H1 (cell line): ENCODE results near the gene RHCG. TPM values are rescaled to one million over a fixed set of nuclear protein-coding genes. Genes with fewer than 3 reads are reported as not detected.

Experiments
- CTCF ChIA-PET: fragments of 300-600 bp; sonication (Branson Sonifier 250); formaldehyde crosslinking; loops from one replicate; lab custom pipeline; 2021; ENCODE audit not compliant: partially characterized antibody; lab: Charles Lee
- POLR2A ChIA-PET: fragments of 300-600 bp; sonication (Branson Sonifier 250); formaldehyde crosslinking; loops from one replicate; lab custom pipeline; 2021; ENCODE audit warnings: inconsistent platforms; ENCODE audit not compliant: partially characterized antibody; lab: Charles Lee
- DNase-seq, 2 experiments: peaks; one replicate each; pipeline versions ENCODE4 v3.0.0 to v3.0.0-alpha.2; 2010 to 2022; ENCODE audit warnings: low spot score in 2 of 2, low read depth in 1 of 2, mixed read lengths in 1 of 2
- FAIRE-seq: peaks from 2 replicates; lab custom pipeline; 2011; peaks lifted over from hg19 to GRCh38; lab: Jason Lieb, UNC
- H2AFZ ChIP-seq: 2 replicates; pipeline ENCODE4 v1.8.1; 2012; ENCODE audit warnings: low read length, inconsistent platforms
- H2AK5ac ChIP-seq: 2 replicates; pipeline ENCODE4 v1.6.1; 2013; ENCODE audit warnings: low read depth, low read length
- H2BK120ac ChIP-seq: replicated peaks from 2 replicates; pipeline ENCODE3; 2013; ENCODE audit warnings: low read depth, low read length, inconsistent platforms
- H2BK12ac ChIP-seq: 2 replicates; pipeline ENCODE4 v1.6.1; 2013; ENCODE audit warnings: low read depth, low read length
- H2BK15ac ChIP-seq: 2 replicates; pipeline ENCODE4 v1.6.1; 2013; ENCODE audit warnings: low read length
- H2BK20ac ChIP-seq: 2 replicates; pipeline ENCODE4 v1.6.1; 2013; ENCODE audit warnings: low read length
- H2BK5ac ChIP-seq: 2 replicates; pipeline ENCODE4 v1.6.1; 2013; ENCODE audit warnings: low read depth, low read length
- H3K14ac ChIP-seq: 2 replicates; pipeline ENCODE4 v1.6.1; 2013; ENCODE audit warnings: inconsistent platforms; ENCODE audit not compliant: insufficient read length
- H3K18ac ChIP-seq: 2 replicates; pipeline ENCODE4 v1.6.1; 2013; ENCODE audit warnings: low read length; ENCODE audit errors: extremely low read depth
- H3K23ac ChIP-seq: 2 replicates; pipeline ENCODE4 v1.6.1; 2013; ENCODE audit warnings: inconsistent platforms; ENCODE audit not compliant: insufficient read length
- H3K23me2 ChIP-seq: 2 replicates; pipeline ENCODE4 v1.6.1; 2013; ENCODE audit warnings: low read depth, low read length
- H3K27ac ChIP-seq: 2 replicates; pipeline ENCODE4 v1.6.1; 2011; ENCODE audit warnings: low read depth, low read length, inconsistent platforms
- H3K27me3 ChIP-seq, 4 experiments: replicated peaks in 1 of 4; 1 replicate in 1 of 4; 2 replicates in 3 of 4; pipeline versions ENCODE4 v1.6.1 to v1.8.1; 2011 to 2013; ENCODE audit warnings: low read length in 3 of 4, mild to moderate bottlenecking in 3 of 4, inconsistent platforms in 2 of 4, mixed read lengths in 2 of 4, moderate library complexity in 1 of 4; ENCODE audit not compliant: control insufficient read depth in 3 of 4, insufficient read depth in 3 of 4; ENCODE audit errors: extremely low read depth in 1 of 4
- H3K36me3 ChIP-seq, 4 experiments: 2 replicates each; pipeline versions ENCODE4 v1.6.1 to v1.8.1; 2011 to 2013; ENCODE audit warnings: mild to moderate bottlenecking in 4 of 4, low read length in 3 of 4, moderate library complexity in 2 of 4, control low read depth in 1 of 4, inconsistent platforms in 1 of 4; ENCODE audit not compliant: insufficient read depth in 4 of 4, control insufficient read depth in 2 of 4
- H3K4ac ChIP-seq: replicated peaks from 2 replicates; pipeline ENCODE3; 2013; ENCODE audit warnings: low read length, low read depth, mixed read lengths, inconsistent platforms; ENCODE audit not compliant: insufficient read length
- H3K4me1 ChIP-seq, 4 experiments: replicated peaks in 1 of 4; 1 replicate in 1 of 4; 2 replicates in 3 of 4; pipeline versions ENCODE4 v1.6.1 to v1.8.1; 2011 to 2013; ENCODE audit warnings: low read length in 3 of 4, inconsistent platforms in 2 of 4, mixed read lengths in 1 of 4; ENCODE audit not compliant: insufficient read depth in 4 of 4, control insufficient read depth in 3 of 4
- H3K4me2 ChIP-seq, 2 experiments: 2 replicates each; pipeline versions ENCODE4 v1.6.1 to v1.8.1; 2011 to 2013; ENCODE audit warnings: low read depth in 2 of 2, low read length in 2 of 2, control low read depth in 1 of 2, inconsistent platforms in 1 of 2, mild to moderate bottlenecking in 1 of 2; ENCODE audit not compliant: insufficient read depth in 1 of 2
- H3K4me3 ChIP-seq, 4 experiments: fragments of 200-600, 300-600 bp in 1 of 4; sonication (generic), shearing (Covaris generic), sonication (Bioruptor Twin) in 1 of 4; 2 replicates each; pipeline versions ENCODE4 v1.5.1 to v1.8.1; 2011 to 2016; ENCODE audit warnings: low read length in 4 of 4, low read depth in 3 of 4, control low read depth in 2 of 4, inconsistent platforms in 2 of 4, mild to moderate bottlenecking in 2 of 4, mixed read lengths in 1 of 4, moderate library complexity in 1 of 4; ENCODE audit not compliant: insufficient read depth in 2 of 4; ENCODE audit errors: extremely low read depth in 1 of 4
- H3K56ac ChIP-seq: replicated peaks from 2 replicates; pipeline ENCODE3; 2013; ENCODE audit warnings: low read depth, mild to moderate bottlenecking, mixed read lengths, low read length, inconsistent platforms; ENCODE audit not compliant: insufficient read length
- H3K79me1 ChIP-seq: 2 replicates; pipeline ENCODE4 v1.6.1; 2013; ENCODE audit warnings: low read depth, low read length, control low read depth
- H3K79me2 ChIP-seq, 2 experiments: 2 replicates each; pipeline versions ENCODE4 v1.6.1 to v1.8.1; 2012 to 2013; ENCODE audit warnings: low read length in 2 of 2, mild to moderate bottlenecking in 2 of 2, inconsistent platforms in 1 of 2; ENCODE audit not compliant: insufficient read depth in 2 of 2, control insufficient read depth in 1 of 2
- H3K9ac ChIP-seq, 4 experiments: replicated peaks in 1 of 4; 1 replicate in 1 of 4; 2 replicates in 3 of 4; pipeline versions ENCODE4 v1.6.1 to v1.8.1; 2011 to 2013; ENCODE audit warnings: low read depth in 3 of 4, low read length in 3 of 4, control low read depth in 2 of 4, mild to moderate bottlenecking in 2 of 4, moderate library complexity in 2 of 4, inconsistent platforms in 1 of 4; ENCODE audit errors: extremely low read depth in 1 of 4
- H3K9me3 ChIP-seq, 2 experiments: 2 replicates each; pipeline versions ENCODE4 v1.6.1 to v1.8.1; 2012 to 2013; ENCODE audit warnings: mild to moderate bottlenecking in 2 of 2, moderate library complexity in 2 of 2, control low read depth in 1 of 2, inconsistent platforms in 1 of 2, low read depth in 1 of 2, low read length in 1 of 2, mixed read lengths in 1 of 2; ENCODE audit not compliant: insufficient read depth in 2 of 2
- H4K20me1 ChIP-seq, 2 experiments: replicated peaks in 1 of 2; 2 replicates each; pipeline versions ENCODE3 to v1.8.1; 2011 to 2013; ENCODE audit warnings: inconsistent platforms in 2 of 2, low read length in 2 of 2, mild to moderate bottlenecking in 1 of 2; ENCODE audit not compliant: insufficient read depth in 2 of 2, control insufficient read depth in 1 of 2
- H4K5ac ChIP-seq: 2 replicates; pipeline ENCODE4 v1.6.1; 2013; ENCODE audit warnings: low read length, low read depth, mixed read lengths, inconsistent platforms; ENCODE audit not compliant: insufficient read length
- H4K8ac ChIP-seq: 2 replicates; pipeline ENCODE4 v1.8.0; 2013; ENCODE audit warnings: mild to moderate bottlenecking, moderate library complexity, low read length, inconsistent platforms; ENCODE audit not compliant: insufficient read depth; ENCODE audit errors: extremely low read depth
- H4K91ac ChIP-seq: replicated peaks from 2 replicates; pipeline ENCODE3; 2013; ENCODE audit warnings: low read length, mixed read lengths, inconsistent platforms; ENCODE audit not compliant: insufficient read length
- CHD2 ChIP-seq: IDR thresholded peaks from 2 replicates; pipeline ENCODE4 v1.6.1; 2012; ENCODE audit warnings: low read length, improper control_type of control experiment
- CTBP2 ChIP-seq: IDR thresholded peaks from 2 replicates; pipeline ENCODE4 v1.7.0; 2011; ENCODE audit warnings: borderline replicate concordance, mild to moderate bottlenecking, moderate library complexity, mixed read lengths, low read length; ENCODE audit not compliant: insufficient read depth, insufficient read length
- EP300 ChIP-seq, 2 experiments: IDR thresholded peaks; 1 replicate in 1 of 2; 2 replicates in 1 of 2; pipeline ENCODE4 v1.6.1; 2011 to 2012; ENCODE audit warnings: low read depth in 2 of 2, low read length in 2 of 2, mild to moderate bottlenecking in 2 of 2, borderline replicate concordance in 1 of 2, inconsistent platforms in 1 of 2, moderate library complexity in 1 of 2
- EZH2 ChIP-seq: fragments of 200-600 bp; sonication (generic); IDR thresholded peaks from 2 replicates; pipeline ENCODE4 v1.7.1; 2012; ENCODE audit warnings: low read depth, mild to moderate bottlenecking, moderate library complexity, low read length, inconsistent platforms; ENCODE audit not compliant: severe bottlenecking
- SIRT6 ChIP-seq: IDR thresholded peaks from one replicate; pipeline ENCODE4 v1.7.1; 2012; ENCODE audit warnings: low read length, inconsistent platforms
- SP1 ChIP-seq: IDR thresholded peaks from 2 replicates; pipeline ENCODE4 v1.6.1; 2011; ENCODE audit warnings: low read depth, low read length
- ZNF274 ChIP-seq: IDR thresholded peaks from 2 replicates; pipeline ENCODE4 v1.7.0; 2012; ENCODE audit warnings: low read length, borderline replicate concordance; ENCODE audit errors: extremely low read depth
- WGBS, 2 experiments: shearing (Covaris generic) in 1 of 2; methylation state at CpG; one replicate each; pipeline versions ENCODE4 v1.1.6 to v1.1.7; 2013 to 2015; ENCODE audit warnings: low lambda C conversion rate in 2 of 2, mixed read lengths in 2 of 2, inconsistent platforms in 1 of 2, low coverage in 1 of 2, missing lambda C conversion rate in 1 of 2; ENCODE audit not compliant: insufficient replicate concordance in 2 of 2, insufficient coverage in 1 of 2, insufficient read length in 1 of 2; ENCODE audit errors: extremely low coverage in 1 of 2, missing lambda C conversion rate in 1 of 2; 5-methylcytosine and 5-hydroxymethylcytosine counted together
- polyA plus RNA-seq, 7 experiments: library from polyadenylated mRNA; depleted of rRNA in 3 of 7; stranded (reverse) in 5 of 7; unstranded in 2 of 7; fragments of >200 nt in 5 of 7; fragments of 200-250 nt in 2 of 7; gene quantifications; 1 replicate in 5 of 7; 2 replicates in 1 of 7; 4 replicates in 1 of 7; pipeline versions ENCODE4 v1.2.1 to v1.2.3, GENCODE V29; 2011 to 2013; ENCODE audit warnings: missing spikeins in 2 of 7, mixed read lengths in 2 of 7
- total RNA-seq: library from RNA; stranded (reverse); fragmentation: NEBNext Ultra II Directional; extraction: Animal tissue kit (Norgen Biotek cat#: 25700); gene quantifications from 2 replicates; pipeline ENCODE4 v1.2.1, GENCODE V29; 2021
- TF ChIP-seq, protein P1 (sequence below): IDR thresholded peaks from 2 replicates; pipeline ENCODE4 v1.6.1; 2011; ENCODE audit warnings: low read depth, mild to moderate bottlenecking, low read length; ENCODE audit not compliant: insufficient read depth

The RHCG gene
- total and polyA plus RNA-seq, 2 of the 8 experiments (the other 6 are each of a cell fraction or from before 2014, with no cell fraction given): 0.68 TPM; not detected in 1

DNA sequence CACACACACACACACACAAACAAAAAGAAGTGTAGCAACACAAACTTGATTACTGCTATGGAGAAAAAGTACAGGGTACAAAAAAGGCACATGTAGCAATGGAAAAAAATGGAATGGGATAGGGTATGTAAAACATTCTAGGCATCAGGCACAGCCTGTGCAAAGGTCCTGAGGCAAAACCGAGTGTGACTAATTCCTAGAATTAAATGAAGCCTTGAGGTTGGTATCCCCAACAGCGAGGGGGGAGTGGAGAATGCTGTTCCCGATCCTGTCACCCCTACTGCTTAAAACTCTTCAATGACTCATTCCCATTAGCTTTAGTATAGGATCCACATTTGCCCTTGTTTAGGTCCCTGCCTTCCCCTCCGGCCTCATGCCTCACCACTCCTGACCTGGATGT is 37.9 kb downstream of the RHCG start:
- Histone ChIP-seq H3K23me2 (no peaks in the 10 kb centered on the region), H2BK5ac (no peak overlapping the region), H2BK20ac (no peak overlapping the region), H3K9ac (no peak overlapping the region), H2BK120ac (no peak overlapping the region), H3K9me3 (no peaks in the 10 kb centered on the region; a peak in 1 of 4 replicates), H2BK15ac (no peak overlapping the region), H3K23ac (no peak overlapping the region), H3K4ac (no peak overlapping the region), H3K56ac (no peak overlapping the region), H4K5ac (no peak overlapping the region), H3K36me3 (no peaks in the 10 kb centered on the region), H2AFZ (no peak overlapping the region), H3K18ac (no peak overlapping the region), H3K14ac (no peak overlapping the region), H3K27ac (no peak overlapping the region), H3K79me2 (no peaks in the 10 kb centered on the region), H3K4me1 (peaks cover 4 to 16% (median 9%) of the 10 kb centered on the region in 4 experiments), H3K27me3 (peaks cover 0 to 33% (median 24%) of the 10 kb centered on the region in 4 experiments; a peak in 4 of 7 replicates), H2AK5ac (no peak overlapping the region), H3K4me3 (no peak overlapping the region), H4K8ac (no peak overlapping the region), H3K4me2 (no peak overlapping the region), H4K20me1 (no peaks in the 10 kb centered on the region), H3K79me1 (no peaks in the 10 kb centered on the region), H2BK12ac (no peak overlapping the region), H4K91ac (no peak overlapping the region)
- no peak for DNase-seq
- CTCF ChIA-PET: interaction anchor here (0.7 to 17.1 kb wide), 6 partner anchors 9 to 99 kb away, joined by 3 to 218 read pairs (median 10); no protein-coding TSS in a partner anchor
- POLR2A ChIA-PET: interaction anchor here (1.0 to 1.8 kb wide), 2 partner anchors 9 to 17 kb away, joined by 3 to 5 read pairs; no protein-coding TSS in a partner anchor
- WGBS, 2 experiments: 72% methylated on average over 4 of the region's 4 CpGs; no CpG with 5 or more reads in 1 of the 2 experiments
- FAIRE-seq: no peak
- no peak for TF ChIP-seq CTBP2
- TF ChIP-seq SP1: no peak
- TF ChIP-seq ZNF274: no peak
- no peak for TF ChIP-seq SIRT6
- TF ChIP-seq CHD2: no peak
- no peak for TF ChIP-seq EP300 (IDR thresholded peaks at IDR 0.05; ENCODE audit: borderline replicate concordance in 1 of 2, low read depth in 2 of 2, low read length in 2 of 2)
- TF ChIP-seq, protein P1, sequence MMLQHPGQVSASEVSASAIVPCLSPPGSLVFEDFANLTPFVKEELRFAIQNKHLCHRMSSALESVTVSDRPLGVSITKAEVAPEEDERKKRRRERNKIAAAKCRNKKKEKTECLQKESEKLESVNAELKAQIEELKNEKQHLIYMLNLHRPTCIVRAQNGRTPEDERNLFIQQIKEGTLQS: no peak
- TF ChIP-seq EZH2: no peak
